HG03342 (cell line): Measurements from ENCODE around the gene GH1.
A peak's percentile ranks its signal among the peaks of the same experiment; 100 is the strongest.

Source experiments
- ATAC-seq: cut with Tn5 transposase; IDR thresholded peaks from one replicate; pipeline ENCODE4 v1.9.1; 2021; ENCODE audit warnings: mild to moderate bottlenecking, moderate library complexity; ENCODE audit not compliant: unreplicated experiment

GH1 gene

DNA sequence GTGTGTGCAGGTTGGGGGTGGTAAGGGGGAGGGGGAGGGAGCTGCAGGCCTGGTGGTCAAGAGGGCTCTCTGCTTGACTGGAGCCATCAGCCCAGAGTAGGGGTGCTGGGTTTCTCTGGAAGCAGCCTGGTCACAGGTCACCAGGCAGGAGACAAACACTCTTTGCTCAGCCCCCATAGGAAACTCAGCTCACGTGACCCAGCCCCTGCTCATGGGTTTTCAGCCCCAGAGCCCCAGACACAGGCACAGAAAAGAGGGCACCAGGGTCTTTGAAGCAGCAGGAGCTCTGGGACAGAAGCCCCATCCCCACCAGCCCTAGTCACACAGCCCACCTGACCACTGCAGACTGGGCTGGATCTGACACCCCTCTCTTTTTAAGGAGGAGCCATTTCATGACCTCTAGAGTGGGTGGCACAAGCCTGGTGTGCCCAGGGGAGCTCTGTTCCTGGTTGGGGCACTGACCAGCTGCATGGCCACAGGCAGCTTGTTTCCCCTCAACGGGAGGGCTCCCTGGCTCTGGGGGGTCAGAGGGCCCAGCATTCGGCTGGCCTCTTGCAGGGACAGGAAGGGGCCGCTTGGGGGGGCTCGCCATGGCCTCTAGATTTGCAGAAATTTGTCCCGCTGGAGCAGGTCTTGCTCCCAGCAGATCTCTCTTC is 27.3 kb upstream of the GH1 start:
- ATAC-seq, result no peak

DNA sequence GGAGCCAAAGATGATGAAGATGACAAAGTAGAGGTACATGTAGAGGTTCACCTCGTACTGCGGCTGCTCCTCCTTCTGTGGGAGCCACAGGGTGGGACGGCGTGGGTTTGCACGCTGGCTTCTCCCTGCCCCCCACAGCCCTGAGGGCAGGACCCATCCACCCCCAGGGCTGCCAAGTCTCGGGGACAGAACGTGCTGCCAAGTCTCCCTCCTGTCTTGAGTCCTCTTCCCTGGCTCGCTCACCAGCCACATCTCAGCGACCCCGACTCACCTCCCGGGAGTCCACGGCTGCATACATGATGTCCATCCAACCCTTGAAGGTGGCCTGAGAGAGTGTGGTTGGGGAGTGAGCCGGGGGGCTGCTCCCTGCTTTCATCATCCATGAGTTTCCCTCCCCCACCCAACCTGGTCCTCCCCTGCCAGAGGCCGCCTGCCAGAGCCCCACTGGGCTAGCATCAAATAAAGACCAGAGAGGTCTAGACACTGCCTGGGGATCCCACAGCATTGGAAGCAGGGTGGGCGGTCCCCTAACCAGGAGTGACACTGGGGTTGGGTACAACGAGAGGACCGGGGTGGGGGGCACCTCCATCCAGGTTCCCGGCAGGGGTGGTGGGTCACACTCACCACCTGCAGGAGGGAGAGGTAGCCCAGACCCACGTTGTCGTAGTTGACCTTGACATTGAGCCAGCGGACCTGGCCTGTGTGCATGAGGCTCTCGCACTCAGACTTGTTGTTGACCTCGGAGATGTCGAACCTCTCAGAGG is 26.3 kb upstream of the GH1 start:
- ATAC-seq, result no peak

DNA sequence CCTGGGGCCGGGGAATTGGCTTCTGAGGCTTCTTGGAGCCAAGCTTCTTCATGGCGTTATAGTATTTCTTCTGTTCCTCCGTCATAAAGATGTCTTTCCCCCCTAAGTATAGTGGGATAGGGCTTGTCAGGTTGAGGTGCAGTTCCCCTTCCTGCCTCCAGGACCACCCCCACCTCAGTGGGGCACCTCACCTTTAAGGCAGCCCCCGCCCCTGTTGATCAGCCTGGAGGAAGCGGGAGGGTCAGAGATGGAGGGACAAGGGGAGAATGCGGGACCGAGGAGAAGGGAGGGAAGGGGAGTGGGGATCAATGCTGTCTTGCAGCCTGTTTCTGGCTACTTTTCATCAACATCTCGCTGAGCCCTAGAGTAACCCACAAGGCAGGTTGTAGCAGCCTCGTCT is 25.1 kb upstream of the GH1 start:
- no peak for ATAC-seq

DNA sequence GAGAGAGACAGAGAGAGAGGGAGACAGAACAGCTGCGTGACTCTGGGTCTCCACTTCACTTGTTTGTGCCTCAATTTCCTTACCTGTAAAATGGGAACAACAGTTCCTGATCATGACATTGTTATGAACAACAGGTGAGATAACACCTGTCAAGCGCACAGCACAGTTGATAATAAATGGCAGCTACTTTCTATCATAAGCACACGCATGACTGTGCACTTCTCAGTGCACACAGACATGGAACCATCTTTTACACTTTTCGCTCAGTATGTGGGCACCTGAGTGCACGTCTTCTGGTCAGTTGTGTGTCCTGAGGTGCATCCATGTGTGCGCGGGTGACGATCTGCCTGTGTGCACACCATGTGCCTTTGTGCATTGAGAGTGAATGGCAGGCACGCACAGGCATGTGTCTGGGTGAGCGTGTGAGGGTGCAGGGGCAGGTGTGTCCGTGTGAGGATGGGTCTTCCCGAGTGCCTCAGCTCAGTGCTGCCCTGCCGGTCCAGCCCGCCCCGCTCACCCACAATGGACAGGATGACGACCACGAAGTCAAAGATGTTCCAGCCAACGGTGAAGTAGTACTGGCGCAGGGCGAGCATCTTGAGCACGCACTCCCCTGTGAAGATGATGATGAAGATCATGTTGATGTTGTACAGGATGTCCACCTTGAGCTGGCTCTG is 23.8 kb upstream of the GH1 start:
- ATAC-seq, result no peak

DNA sequence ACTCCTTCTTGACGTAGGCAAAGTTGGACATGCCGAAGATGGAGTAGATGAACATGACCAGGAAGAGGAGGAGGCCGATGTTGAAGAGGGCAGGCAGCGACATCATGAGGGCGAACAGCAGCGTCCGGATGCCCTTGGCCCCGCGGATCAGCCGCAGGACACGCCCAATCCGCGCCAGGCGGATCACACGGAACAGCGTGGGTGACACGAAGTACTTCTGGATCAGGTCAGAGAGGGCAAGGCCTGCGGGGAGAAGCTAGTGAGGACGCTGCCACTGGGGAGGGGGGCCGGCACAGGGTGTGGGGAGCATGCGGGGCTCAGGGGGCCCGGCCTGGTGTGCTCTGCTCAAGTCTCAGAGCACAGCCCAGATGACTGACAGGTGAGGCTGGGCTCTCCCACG is 23.1 kb upstream of the GH1 start:
- ATAC-seq, result no peak

DNA sequence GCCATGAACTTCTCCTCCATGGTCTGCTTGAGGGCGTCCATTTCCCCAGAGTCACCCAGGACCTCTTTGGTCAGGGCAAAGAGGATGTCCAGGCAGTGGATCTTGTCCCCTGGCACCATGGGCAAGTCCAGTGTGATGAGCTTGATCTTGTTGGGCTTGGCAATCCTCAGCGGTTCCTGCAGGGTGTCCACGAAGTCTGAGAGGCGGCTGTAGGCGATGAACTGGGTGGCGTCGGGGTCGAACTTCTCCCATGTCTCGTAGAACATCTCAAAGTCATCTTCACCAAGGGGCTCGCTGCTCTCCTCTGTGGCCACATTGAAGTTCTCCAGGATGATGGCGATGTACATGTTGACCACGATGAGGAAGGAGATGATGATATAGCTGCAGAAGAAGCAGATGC is 22.5 kb upstream of the GH1 start:
- ATAC-seq, result no peak

DNA sequence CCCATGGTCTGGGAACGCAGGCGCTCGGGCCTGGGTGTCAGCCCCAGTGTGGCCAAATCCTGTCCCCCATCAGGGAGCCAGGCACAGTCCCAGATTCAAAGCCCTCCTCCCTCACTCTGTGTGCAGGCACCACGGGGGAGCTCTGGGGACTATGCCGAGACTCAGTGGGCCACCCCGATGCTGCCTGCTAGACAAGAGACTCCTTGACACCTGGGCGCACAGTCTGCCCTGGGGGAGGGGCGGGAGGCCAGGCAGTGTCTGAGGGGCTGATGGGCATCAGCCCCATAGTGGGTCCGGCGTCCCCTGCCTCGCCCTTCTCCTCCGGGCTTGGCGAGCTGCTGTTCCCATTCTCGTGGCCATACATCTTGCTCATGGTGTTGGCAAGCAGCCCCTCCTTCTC is 21.9 kb upstream of the GH1 start:
- ATAC-seq, result no peak

DNA sequence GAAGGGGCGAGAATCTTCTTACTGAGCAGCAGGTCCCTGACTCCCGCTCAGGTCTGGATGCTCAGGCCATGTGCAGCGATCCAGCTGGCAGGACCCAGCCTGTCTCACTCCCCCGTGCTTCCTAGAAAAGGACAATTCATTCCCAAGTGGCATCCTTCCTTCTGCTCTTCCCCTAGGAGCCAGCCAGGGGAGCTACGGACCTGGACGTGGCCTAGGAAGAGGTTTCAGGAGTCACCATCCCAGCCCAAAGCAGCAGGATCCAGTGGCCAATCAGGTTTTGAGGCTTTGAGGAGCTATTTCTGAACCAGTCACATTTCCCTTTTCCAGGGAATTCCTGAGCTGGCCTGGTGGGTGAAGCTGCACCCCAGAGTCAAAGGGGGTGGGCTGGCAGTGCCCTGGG is 21.2 kb upstream of the GH1 start:
- no peak for ATAC-seq

DNA sequence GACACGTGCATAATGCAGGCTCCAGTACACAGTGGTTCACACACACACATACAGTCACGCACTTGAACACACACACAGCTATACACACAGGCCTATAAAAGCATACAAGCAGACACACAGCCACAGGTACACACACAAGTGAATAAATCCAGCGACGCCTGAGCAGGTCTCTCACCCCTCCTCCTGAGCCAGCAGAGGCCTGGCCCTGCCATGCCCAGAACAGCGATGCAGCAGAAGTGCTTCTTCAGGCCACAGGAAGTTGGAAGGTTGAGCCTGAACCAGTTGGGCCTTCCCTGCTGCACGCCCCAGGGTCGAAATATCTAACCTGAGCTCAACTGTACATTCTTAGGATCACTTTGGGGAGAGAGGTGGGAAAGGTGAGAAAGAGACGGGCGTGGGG is 20.8 kb upstream of the GH1 start:
- no peak for ATAC-seq

DNA sequence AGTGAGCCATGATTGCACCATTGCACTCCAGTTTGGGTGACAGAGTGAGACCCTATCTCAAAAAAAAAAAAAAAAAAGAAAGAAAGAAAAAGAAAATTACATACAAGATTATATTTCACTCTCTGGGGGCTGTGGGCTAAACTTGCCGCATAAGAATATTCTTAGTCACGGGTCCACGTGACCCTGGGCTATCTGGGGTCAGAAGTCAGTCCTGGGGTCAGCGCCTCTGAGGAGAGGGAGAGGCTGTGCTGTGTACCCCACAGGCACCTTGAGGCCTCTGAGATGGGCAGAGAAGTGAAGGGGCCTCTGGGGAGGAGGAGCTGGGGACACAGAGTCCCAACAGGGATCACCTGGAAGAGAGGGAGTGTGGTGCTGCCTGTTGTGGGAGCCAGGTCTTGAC is 19.3 kb upstream of the GH1 start:
- ATAC-seq, result no peak

DNA sequence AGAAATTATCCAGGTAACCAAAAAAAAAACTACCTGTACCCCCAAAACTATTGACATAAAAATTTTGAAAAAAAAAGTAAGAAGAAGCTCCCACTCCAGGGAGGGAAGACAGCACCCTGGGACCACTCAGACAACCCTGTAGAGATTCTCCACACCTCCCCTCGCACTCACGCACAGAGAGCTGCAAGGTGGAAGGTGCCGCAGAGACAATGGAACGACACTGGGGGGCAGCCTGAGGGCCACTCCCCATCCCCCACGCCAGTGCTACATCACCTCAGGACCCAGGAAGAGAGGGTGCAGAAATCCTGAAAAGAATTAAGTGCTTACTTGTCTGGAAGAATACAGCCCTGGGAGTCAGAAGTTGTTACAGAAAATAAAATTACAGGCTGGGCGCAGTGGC is 18.7 kb upstream of the GH1 start:
- ATAC-seq, result no peak

DNA sequence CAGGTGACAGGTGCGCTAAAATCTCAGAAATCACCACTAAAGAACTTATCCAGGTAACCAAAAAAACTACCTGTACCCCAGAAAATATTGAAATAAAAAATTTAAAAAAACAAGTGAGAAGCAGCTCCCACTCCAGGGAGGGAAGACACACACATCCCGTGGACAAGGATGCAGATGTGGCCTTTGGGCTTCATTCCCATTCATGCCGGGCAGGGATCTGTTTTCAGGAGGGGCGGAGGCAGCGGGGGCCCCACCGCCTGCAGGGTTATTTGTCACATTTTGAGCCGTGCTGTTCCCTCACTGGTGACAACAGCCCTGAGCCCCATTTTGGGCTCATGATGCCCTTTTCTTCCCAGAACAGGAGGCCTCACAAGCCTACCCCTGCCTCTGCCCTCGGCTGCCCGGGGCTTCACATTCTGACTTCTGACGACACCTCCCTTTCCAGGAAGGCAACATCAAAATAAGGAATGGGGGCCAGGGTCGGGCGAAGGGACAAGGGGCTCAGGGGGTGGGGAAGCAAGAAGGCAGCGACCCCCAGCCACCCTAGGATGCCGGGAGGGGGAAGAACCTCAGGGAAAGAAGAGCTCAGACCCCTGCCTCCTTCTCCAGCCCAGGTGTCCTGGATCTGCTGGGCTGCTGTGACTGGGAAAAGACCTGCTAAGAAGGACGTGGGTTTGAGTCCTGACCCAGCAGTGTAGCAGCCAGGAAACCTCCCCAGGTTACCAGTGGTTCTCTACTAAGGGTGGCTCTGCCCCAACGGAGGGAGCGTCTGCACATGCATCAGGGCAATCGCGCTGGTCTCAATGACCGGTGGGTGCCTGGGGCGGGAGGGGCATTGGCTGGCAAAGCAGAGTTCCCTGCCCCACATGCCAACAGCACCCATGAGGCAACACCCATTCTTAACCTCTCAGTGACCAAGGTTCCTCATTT is 15.8 kb upstream of the GH1 start:
- no peak for ATAC-seq

DNA sequence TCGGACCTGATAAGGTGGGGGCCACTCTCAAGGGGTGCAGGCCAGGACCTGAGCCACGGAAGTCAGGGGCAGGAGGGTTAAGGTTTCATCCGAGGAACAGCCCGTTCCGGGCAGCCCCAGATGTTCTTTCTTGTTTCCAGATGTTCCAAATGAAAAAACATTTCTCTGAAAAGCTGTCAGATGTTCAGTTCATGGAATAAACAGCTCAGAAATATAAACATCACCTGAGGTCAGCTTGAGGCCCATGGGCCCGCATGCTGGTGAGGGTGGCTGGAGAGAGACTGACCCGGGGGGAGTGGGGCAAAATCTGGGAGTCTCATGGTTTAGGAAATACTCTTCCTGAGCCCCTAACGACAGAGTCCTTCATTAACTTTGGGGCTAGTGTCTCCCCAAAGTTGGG is 15.0 kb upstream of the GH1 start:
- ATAC-seq, result no peak

DNA sequence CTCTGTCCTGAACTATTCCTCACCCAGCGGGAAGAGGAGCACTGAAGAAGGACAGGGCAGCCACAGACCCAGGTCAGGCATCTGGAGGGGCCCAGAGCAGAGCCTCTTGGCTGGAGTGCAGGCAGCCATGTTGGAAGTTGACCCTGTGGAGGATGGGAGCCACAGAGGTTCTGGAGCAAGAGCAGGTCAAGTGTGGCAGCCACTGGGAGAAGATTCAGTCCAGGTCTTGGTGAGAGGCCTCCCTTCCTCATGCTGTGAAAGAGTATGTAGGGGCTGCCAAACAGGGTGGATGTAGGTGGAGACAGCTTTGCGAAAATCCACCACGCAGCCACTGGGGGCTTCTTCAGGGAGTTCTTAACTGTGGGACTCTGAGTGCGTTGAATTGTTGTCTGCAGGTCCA is 14.1 kb upstream of the GH1 start:
- peak; percentile 6 for ATAC-seq

DNA sequence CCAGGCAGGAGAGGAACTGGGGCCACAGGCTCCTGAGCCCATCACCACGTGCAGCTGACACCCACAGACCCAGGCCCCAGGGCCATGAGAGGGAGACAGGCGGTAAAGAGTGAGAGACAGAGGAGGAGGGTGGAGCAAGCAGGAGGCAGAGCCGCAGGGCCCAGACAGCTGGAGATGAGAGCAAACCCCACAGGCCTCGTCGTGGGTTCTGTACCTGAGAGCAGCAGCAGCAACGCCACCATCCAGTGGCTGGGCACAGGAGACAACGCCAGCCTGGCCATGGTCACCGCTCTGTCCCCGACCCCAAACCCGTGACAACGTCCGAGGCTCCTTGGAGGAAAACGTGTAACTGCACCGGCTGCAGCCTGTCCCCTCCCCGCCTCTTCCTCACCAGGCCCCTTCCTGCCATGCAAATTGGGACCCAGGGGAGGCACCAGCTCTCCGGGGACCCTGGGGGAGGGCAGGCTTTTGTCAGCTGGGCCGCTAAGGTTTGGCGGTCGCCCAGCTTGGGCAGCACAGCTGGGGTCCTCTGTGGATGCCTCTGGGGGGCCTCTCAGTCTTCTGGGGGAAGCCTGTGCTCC is 13.4 kb upstream of the GH1 start, which contains the start of gene CD79B:
Gene CD79B, minus strand, starts transcription at position 351 of the 581 bp plus-strand sequence. Its CDS starts 70 bp downstream, at position 281.
- ATAC-seq, result peak; percentile 80

DNA sequence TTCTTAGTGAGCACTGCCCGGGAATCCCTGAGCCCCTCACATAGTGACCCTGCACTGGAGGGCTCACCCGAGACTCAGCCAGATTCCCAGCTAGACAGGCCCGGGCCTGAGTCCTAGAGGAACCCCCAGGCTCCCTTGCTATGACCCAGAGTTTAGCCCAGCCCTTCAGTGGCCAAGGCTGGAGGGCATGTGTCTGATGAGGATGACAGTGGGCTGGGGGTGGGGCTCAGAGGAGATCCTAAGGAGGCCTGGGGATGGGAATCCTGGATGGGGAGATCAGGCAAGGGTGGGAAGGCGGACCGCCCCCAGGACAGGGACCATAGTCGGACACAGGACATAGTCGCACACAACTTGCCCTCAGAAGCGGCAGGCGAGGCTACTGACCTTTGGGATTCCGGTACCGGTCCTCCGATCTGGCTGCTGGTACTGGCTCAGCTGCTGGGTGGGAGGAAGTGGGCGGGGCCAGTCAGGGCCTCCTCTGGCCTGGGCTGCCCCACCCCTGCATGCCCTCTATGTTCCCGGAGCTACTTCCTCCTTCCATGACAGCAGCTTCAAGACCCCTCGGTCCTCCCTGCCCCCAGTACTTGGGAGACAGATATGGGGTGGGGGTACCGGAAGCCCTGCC is 12.4 kb upstream of the GH1 start:
- ATAC-seq, result peak; percentile 41

DNA sequence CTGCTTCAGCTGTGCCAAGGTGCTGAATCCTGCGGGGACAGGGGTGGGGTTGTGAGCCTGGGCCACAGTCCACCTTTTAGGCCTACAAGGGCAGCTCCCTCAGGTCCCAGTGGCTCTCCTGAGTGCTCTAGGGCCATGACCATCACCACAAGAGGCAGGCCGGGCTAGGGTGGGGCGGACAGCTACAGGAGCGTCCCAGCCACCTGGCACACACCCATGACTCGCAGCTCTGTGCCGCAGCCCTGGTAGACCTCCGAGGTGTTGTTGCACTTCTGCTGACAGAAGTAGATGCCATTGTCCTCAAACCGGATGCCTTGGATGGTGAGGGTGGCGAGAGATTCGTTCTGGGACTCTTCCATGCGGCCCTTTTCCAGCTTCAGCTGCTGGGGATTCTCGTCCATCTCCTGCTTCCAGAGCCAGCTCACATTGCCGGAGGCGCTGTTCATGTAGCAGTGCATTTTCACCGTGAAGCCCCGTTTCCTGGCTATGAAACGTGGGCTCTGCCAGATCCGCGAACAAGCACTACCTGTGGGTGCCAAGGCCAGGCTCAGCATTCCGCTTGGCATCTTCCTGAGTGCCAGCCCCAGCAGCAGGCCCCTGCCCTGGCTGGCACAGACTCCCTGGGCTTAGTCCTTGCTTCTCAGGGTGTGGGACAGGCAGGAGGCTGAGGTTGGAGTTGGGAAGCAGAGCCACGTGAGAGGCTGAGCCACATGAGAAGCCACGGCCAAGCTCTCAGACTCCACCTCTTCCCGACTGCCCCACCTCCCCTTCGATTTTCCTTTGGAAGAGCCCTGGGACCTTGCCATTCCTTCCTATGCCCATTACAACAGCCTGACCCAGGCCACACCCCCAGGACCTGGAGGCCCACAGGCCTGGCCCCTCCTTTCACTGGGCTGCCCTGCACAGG is 11.5 kb upstream of the GH1 start:
- ATAC-seq, result no peak

DNA sequence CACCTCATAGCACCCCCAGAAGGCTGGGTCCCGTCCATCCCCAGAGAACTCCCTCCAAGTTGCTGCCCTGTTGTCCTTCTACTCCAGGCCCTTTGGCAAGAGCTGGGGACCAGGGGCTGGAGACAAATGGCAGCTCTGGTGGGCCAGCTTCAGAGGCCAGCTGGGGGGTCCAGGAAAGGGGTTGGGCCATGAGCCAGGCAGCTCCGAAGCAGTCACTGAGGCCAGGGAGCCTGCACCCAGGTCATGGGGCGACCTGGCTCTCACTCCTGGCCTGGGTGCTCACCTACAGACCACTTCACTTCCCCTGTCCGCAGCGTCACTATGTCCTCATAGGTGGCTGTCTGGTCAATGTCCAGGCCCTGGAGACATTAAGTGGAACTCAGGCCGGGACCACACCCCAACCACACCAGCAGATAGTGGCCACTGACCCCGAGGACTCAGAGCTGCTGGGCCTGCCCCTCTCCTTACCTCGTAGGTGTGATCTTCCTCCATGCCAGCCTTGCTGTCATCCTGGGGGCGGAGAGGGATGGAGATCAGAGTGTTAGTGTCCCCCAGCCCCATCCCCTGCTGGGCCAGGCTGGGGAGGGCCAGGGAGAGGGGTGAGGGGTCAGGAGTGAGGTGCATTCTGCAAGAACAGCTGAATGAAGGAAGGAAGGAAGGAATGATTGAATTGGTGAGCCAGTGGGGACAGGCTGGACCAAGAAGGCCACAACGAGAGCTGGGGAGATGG is 10.5 kb upstream of the GH1 start:
- ATAC-seq, result no peak
